ACHN (cell line): ENCODE data around the gene SCAMP1.
A peak's percentile ranks its signal among the peaks of the same experiment; 100 is the strongest.

Source experiments
- DNase-seq: peaks from one replicate; pipeline ENCODE4 v3.0.0-alpha.2; 2015
- in situ Hi-C: cut with HindIII; loops from 2 replicates; pipeline ENCODE4 v1.10.0; 2017; ENCODE audit warnings: low sequenced_read_pairs, low pct_ligation_motif_present, low pct_unique_long_range_greater_than_20kb

SCAMP1 gene

GRCh38 chr5:78359831-78360673, at the start of gene SCAMP1:
SCAMP1 (plus strand) TSS chr5:78360617; CDS start chr5:78360672, 55 bp downstream.
- peak; percentile 88 for DNase-seq
- in situ Hi-C loops = no loop called here

GRCh38 chr5:78317515-78317914, 42.9 kb upstream of the SCAMP1 start:
- in situ Hi-C loops = no loop called here
- DNase-seq = no peak

- in situ Hi-C loops = no loop called here
- no peak for DNase-seq
Measured at GRCh38 chr5:78318337-78318736, 42.1 kb upstream of the SCAMP1 start.

- in situ Hi-C loops = no loop called here
- DNase-seq = peak; percentile 32
Measured at GRCh38 chr5:78320401-78320800, 40.0 kb upstream of the SCAMP1 start.

- in situ Hi-C loops = no loop called here
- DNase-seq = no peak
Measured at GRCh38 chr5:78323241-78323640, 37.2 kb upstream of the SCAMP1 start.

- in situ Hi-C loops = no loop called here
Measured at GRCh38 chr5:78326930-78327329, 33.5 kb upstream of the SCAMP1 start.

GRCh38 chr5:78327761-78328510, 32.5 kb upstream of the SCAMP1 start:
- in situ Hi-C loops = no loop called here
- no peak for DNase-seq

More at GRCh38 chr5:78326930-78327329, 33.5 kb upstream of the SCAMP1 start:
- DNase-seq = no peak

- in situ Hi-C loops = no loop called here
- DNase-seq = no peak
Measured at GRCh38 chr5:78328585-78329173, 31.7 kb upstream of the SCAMP1 start.

GRCh38 chr5:78331523-78332080, 28.8 kb upstream of the SCAMP1 start:
- DNase-seq = no peak
- in situ Hi-C loops = no loop called here

GRCh38 chr5:78334811-78335210, 25.6 kb upstream of the SCAMP1 start:
- no peak for DNase-seq
- in situ Hi-C loops = no loop called here

- no peak for DNase-seq
- in situ Hi-C loops = no loop called here
Measured at GRCh38 chr5:78335976-78336375, 24.4 kb upstream of the SCAMP1 start.

GRCh38 chr5:78336698-78337097, 23.7 kb upstream of the SCAMP1 start:
- DNase-seq = no peak
- in situ Hi-C loops = no loop called here

- in situ Hi-C loops = no loop called here
- DNase-seq = no peak
Measured at GRCh38 chr5:78339617-78340436, 20.6 kb upstream of the SCAMP1 start.

- no peak for DNase-seq
- in situ Hi-C loops = no loop called here
Measured at GRCh38 chr5:78341440-78341839, 19.0 kb upstream of the SCAMP1 start.

- DNase-seq = no peak
- in situ Hi-C loops = no loop called here
Measured at GRCh38 chr5:78345485-78345884, 14.9 kb upstream of the SCAMP1 start.

- in situ Hi-C loops = no loop called here
- no peak for DNase-seq
Measured at GRCh38 chr5:78353520-78353919, 6.9 kb upstream of the SCAMP1 start.

GRCh38 chr5:78354066-78354670, 6.2 kb upstream of the SCAMP1 start:
- in situ Hi-C loops = no loop called here
- DNase-seq = no peak

GRCh38 chr5:78355561-78355960, 4.9 kb upstream of the SCAMP1 start:
- no peak for DNase-seq
- in situ Hi-C loops = no loop called here
